H1 (cell line): Measurements from ENCODE around the gene GET3. TPM values are rescaled to one million over a fixed set of nuclear protein-coding genes. Genes with fewer than 3 reads are reported as not detected.

Experiments used
- ASH2L ChIP-seq: fragments of 200-600, 300-600 bp; sonication (generic); IDR thresholded peaks from one replicate; pipeline ENCODE4 v1.7.1; 2017; ENCODE audit warnings: low read length
- BACH1 ChIP-seq: IDR thresholded peaks from 2 replicates; pipeline ENCODE4 v1.6.1; 2012; ENCODE audit warnings: low read length, improper control_type of control experiment
- BRCA1 ChIP-seq: IDR thresholded peaks from 2 replicates; pipeline ENCODE4 v1.6.1; 2012; ENCODE audit warnings: low read depth, low read length, improper control_type of control experiment
- CBX8 ChIP-seq: fragments of 300-800, 300-1000 bp; sonication (generic); IDR thresholded peaks from 2 replicates; pipeline ENCODE4 v1.7.1; 2016; ENCODE audit warnings: low read depth, low read length, borderline replicate concordance
- CREB1 ChIP-seq: IDR thresholded peaks from 2 replicates; pipeline ENCODE4 v1.6.1; 2012; ENCODE audit warnings: inconsistent platforms
- CTCF ChIP-seq, 3 experiments: IDR thresholded peaks; 1 replicate in 2 of 3; 2 replicates in 1 of 3; pipeline versions ENCODE4 v1.5.1 to v1.6.1; 2011; ENCODE audit warnings: low read length in 3 of 3, mild to moderate bottlenecking in 3 of 3, inconsistent platforms in 2 of 3, low read depth in 1 of 3, moderate library complexity in 1 of 3; ENCODE audit not compliant: insufficient read depth in 1 of 3; ENCODE audit errors: control extremely low read depth in 1 of 3
- EGR1 ChIP-seq: IDR thresholded peaks from 2 replicates; pipeline ENCODE4 v1.6.1; 2011; ENCODE audit warnings: low read depth, low read length, borderline replicate concordance
- GABPA ChIP-seq: IDR thresholded peaks from 2 replicates; pipeline ENCODE4 v1.6.1; 2011; ENCODE audit warnings: mild to moderate bottlenecking, low read length, moderate library complexity, borderline replicate concordance; ENCODE audit not compliant: insufficient read depth
- GTF2F1 ChIP-seq: IDR thresholded peaks from 2 replicates; pipeline ENCODE4 v1.6.1; 2012; ENCODE audit warnings: low read depth, low read length, improper control_type of control experiment, borderline replicate concordance
- HDAC2 ChIP-seq, 2 experiments: fragments of 300-600 bp in 1 of 2; sonication (generic) in 1 of 2; IDR thresholded peaks; 2 replicates each; pipeline ENCODE4 v1.6.1; 2011 to 2012; ENCODE audit warnings: low read depth in 2 of 2, low read length in 2 of 2, mild to moderate bottlenecking in 2 of 2, moderate library complexity in 2 of 2, borderline replicate concordance in 1 of 2, inconsistent platforms in 1 of 2
- MAFK ChIP-seq: IDR thresholded peaks from 2 replicates; pipeline ENCODE4 v1.6.1; 2012; ENCODE audit warnings: low read depth, mild to moderate bottlenecking, improper control_type of control experiment, low read length
- POLR2AphosphoS5 ChIP-seq: IDR thresholded peaks from 2 replicates; pipeline ENCODE4 v1.6.1; 2011; ENCODE audit warnings: low read depth, low read length
- SAP30 ChIP-seq: fragments of 300-600 bp; sonication (generic); IDR thresholded peaks from 2 replicates; pipeline ENCODE4 v1.7.1; 2012; ENCODE audit warnings: low read length, moderate library complexity, mild to moderate bottlenecking, inconsistent platforms; ENCODE audit not compliant: insufficient read depth, insufficient replicate concordance
- SP2 ChIP-seq: IDR thresholded peaks from 2 replicates; pipeline ENCODE4 v1.6.1; 2012; ENCODE audit warnings: mild to moderate bottlenecking, low read length, inconsistent platforms
- SP4 ChIP-seq: IDR thresholded peaks from 2 replicates; pipeline ENCODE4 v1.6.1; 2012; ENCODE audit warnings: low read length, inconsistent platforms
- SRF ChIP-seq: IDR thresholded peaks from 2 replicates; pipeline ENCODE4 v1.6.1; 2011; ENCODE audit warnings: mild to moderate bottlenecking, low read depth, low read length, moderate library complexity
- TAF7 ChIP-seq: optimal IDR thresholded peaks from 2 replicates; pipeline ENCODE3; 2011; ENCODE audit warnings: low read depth, mild to moderate bottlenecking, inconsistent platforms, low read length, moderate library complexity, borderline replicate concordance
- TCF12 ChIP-seq: IDR thresholded peaks from 2 replicates; pipeline ENCODE4 v1.6.1; 2011; ENCODE audit warnings: low read depth, mild to moderate bottlenecking, low read length
- YY1 ChIP-seq: IDR thresholded peaks from 2 replicates; pipeline ENCODE4 v1.6.1; 2011; ENCODE audit warnings: low read depth, mild to moderate bottlenecking, low read length
- polyA plus RNA-seq, 7 experiments: library from polyadenylated mRNA; depleted of rRNA in 3 of 7; stranded (reverse) in 5 of 7; unstranded in 2 of 7; fragments of >200 nt in 5 of 7; fragments of 200-250 nt in 2 of 7; gene quantifications; 1 replicate in 5 of 7; 2 replicates in 1 of 7; 4 replicates in 1 of 7; pipeline versions ENCODE4 v1.2.1 to v1.2.3, GENCODE V29; 2011 to 2013; ENCODE audit warnings: missing spikeins in 2 of 7, mixed read lengths in 2 of 7
- total RNA-seq: library from RNA; stranded (reverse); fragmentation: NEBNext Ultra II Directional; extraction: Animal tissue kit (Norgen Biotek cat#: 25700); gene quantifications from 2 replicates; pipeline ENCODE4 v1.2.1, GENCODE V29; 2021
- TF ChIP-seq, protein P1 (sequence below): IDR thresholded peaks from 2 replicates; pipeline ENCODE4 v1.6.1; 2012; ENCODE audit warnings: inconsistent platforms
- TF ChIP-seq, protein P2 (sequence below): IDR thresholded peaks from 2 replicates; pipeline ENCODE4 v1.6.1; 2011; ENCODE audit warnings: low read depth, mild to moderate bottlenecking, low read length; ENCODE audit not compliant: insufficient read depth

Gene GET3
- total and polyA plus RNA-seq, 2 of the 8 experiments (the other 6 are each of a cell fraction or from before 2014, with no cell fraction given): 105 to 297 TPM

- TF ChIP-seq SRF (no peak), GABPA (no peak), BRCA1 (no peak), BACH1 (no peak), HDAC2 (IDR thresholded peaks at IDR 0.05; ENCODE audit: borderline replicate concordance in 1 of 2, low read depth in 2 of 2, low read length in 2 of 2) (no peak; a peak in 1 of 4 replicates), SP4 (peak; percentile 77), MAFK (peak; percentile 38; the same call in 1 of the 2 replicates), SP2 (peak; percentile 92), TAF7 (peak; percentile 62), YY1 (no peak), POLR2AphosphoS5 (peak; percentile 87), CBX8 (no peak), ASH2L (peak; percentile 9), TCF12 (no peak), CREB1 (no peak), GTF2F1 (peak; percentile 91; the same call in 1 of the 2 replicates), SAP30 (peak; percentile 59), EGR1 (peak; percentile 84), CTCF (IDR thresholded peaks at IDR 0.05; ENCODE audit: control extremely low read depth in 1 of 3, insufficient read depth in 1 of 3, low read depth in 1 of 3, low read length in 3 of 3) (no peak)
- TF ChIP-seq, protein P1, sequence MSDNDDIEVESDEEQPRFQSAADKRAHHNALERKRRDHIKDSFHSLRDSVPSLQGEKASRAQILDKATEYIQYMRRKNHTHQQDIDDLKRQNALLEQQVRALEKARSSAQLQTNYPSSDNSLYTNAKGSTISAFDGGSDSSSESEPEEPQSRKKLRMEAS: peak; percentile 91
- TF ChIP-seq, protein P2, sequence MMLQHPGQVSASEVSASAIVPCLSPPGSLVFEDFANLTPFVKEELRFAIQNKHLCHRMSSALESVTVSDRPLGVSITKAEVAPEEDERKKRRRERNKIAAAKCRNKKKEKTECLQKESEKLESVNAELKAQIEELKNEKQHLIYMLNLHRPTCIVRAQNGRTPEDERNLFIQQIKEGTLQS: peak; percentile 93
These were observed 14.5 kb upstream of the GET3 start (continued) for GRCh38 chr19:12722566-12723380.
